C4-2B (cell line): Measurements from ENCODE around the gene ZNF710.

Experiments
- H3K27ac ChIP-seq: fragments of 450-650 bp; 2 replicates; pipeline ENCODE4 v1.5.1; 2017
- ZFX ChIP-seq: fragments of 450-650 bp; IDR thresholded peaks from 2 replicates; pipeline ENCODE4 v1.6.1; 2017
- TF ChIP-seq, protein P1 (sequence below): fragments of 450-650 bp; conservative IDR thresholded peaks from 2 replicates; pipeline ENCODE4 v1.5.1; 2017; ENCODE audit warnings: mild to moderate bottlenecking

The ZNF710 gene

DNA sequence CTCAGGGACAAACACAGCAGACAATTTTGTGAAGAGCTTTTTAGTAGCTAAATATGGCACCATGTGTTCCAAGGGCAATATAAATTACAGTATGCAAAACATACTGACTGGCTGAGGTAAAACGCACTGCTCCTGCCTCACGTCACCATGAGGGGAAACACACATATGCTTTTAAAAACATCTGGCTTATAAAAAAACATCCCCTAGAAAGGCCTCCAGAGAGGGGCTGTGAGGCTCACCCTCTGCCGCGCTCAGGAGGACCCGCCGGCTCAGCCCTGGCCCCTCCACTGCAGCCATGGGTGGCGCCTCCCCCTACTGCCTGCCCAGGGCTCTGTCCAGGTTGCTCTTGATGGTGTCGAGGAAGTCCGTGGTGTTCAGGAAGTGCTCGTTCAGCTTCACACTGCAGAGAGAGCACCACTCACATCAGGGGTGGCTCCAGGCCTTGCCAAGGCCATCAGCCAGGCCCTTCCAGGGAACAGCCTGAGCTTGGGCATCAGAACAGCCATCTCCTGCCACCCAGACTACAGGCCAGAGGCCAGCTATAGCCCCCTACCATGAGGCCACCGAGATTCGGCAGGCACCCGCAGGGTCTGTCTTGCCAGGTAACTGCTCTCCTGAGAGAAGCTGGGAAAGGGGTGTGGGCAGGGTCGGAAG is 83.0 kb downstream of the ZNF710 start:
- TF ChIP-seq ZFX: no peak
- TF ChIP-seq, protein P1, sequence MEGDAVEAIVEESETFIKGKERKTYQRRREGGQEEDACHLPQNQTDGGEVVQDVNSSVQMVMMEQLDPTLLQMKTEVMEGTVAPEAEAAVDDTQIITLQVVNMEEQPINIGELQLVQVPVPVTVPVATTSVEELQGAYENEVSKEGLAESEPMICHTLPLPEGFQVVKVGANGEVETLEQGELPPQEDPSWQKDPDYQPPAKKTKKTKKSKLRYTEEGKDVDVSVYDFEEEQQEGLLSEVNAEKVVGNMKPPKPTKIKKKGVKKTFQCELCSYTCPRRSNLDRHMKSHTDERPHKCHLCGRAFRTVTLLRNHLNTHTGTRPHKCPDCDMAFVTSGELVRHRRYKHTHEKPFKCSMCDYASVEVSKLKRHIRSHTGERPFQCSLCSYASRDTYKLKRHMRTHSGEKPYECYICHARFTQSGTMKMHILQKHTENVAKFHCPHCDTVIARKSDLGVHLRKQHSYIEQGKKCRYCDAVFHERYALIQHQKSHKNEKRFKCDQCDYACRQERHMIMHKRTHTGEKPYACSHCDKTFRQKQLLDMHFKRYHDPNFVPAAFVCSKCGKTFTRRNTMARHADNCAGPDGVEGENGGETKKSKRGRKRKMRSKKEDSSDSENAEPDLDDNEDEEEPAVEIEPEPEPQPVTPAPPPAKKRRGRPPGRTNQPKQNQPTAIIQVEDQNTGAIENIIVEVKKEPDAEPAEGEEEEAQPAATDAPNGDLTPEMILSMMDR: no peak
- no peak overlapping the region for H3K27ac ChIP-seq

DNA sequence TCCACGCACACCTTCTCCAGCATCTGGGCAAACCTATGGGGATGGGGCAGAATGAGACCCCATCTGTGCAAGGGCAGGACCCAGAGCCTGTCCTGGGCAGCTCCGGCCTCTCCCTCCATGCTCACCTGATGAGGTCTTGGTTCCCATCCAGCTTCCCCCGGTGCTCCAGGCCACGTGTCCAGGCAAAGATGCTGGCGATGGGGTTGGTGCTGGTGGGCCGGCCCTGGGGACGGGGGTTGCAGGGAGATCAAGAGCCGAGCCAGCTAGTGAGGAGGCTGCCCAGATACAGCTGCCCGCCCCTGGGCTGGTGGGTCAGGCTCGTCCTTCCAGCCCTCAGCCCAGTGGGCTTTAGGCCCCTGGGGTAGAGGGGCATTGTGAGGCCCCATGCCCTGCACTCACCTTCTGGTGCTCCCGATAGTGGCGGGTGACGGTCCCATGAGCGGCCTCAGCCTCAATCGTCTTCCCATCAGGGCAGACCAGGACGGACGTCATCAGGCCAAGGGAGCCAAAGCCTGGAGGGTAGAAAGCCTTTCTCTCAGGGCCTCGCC is 83.8 kb downstream of the ZNF710 start:
- TF ChIP-seq, protein P1: no peak
- no peak for TF ChIP-seq ZFX
- H3K27ac ChIP-seq: no peak overlapping the region

- H3K27ac ChIP-seq: no peak overlapping the region
- TF ChIP-seq, protein P1: no peak
- no peak for TF ChIP-seq ZFX
These were observed 84.4 kb downstream of the ZNF710 start for GRCh38 chr15:90085565-90085964.

- TF ChIP-seq ZFX: no peak
- TF ChIP-seq, protein P1: peak; percentile 81
- H3K27ac ChIP-seq: no peak overlapping the region
These were observed 85.7 kb downstream of the ZNF710 start for GRCh38 chr15:90086868-90087268.

- H3K27ac ChIP-seq: no peak overlapping the region
- TF ChIP-seq, protein P1: no peak
- no peak for TF ChIP-seq ZFX
These were observed 86.5 kb downstream of the ZNF710 start for GRCh38 chr15:90087454-90088154.

DNA sequence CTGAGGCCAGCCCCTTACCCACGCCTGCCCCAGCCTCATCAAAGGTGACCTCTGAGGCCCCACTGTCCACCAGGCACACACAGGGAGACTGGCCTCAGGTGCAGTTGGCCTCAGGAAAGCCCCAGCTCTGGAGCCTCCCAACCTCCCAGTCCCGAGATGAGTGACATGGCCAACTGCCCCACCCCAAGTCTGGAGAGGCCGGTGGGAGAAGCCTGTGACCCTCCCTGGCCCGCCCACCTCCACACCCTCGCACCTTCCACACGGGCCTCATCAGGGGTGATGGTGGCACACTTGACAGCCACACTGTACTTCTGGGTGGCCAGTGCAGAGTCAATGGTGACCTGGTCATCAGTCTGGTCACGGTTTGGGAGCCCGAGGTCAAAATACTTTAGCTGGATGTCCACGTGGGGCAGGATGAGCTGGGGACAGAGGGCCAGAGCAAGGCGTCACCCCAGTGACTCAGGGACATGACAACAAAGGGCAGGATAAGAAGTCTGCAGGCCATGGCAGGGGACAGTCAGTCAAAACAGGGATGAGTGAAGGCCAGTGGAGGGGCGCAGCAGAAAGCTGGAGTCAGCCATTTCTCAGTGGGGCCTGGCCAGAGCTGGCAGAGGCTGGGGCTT is 89.2 kb downstream of the ZNF710 start:
- H3K27ac ChIP-seq: no peak overlapping the region
- no peak for TF ChIP-seq ZFX
- TF ChIP-seq, protein P1: no peak
